NCI-H510A treated with DMSO at 0.1 percent for 48 hours (cell line): ENCODE measurements around the gene ZNF362.
A peak's percentile ranks its signal among the peaks of the same experiment; 100 is the strongest.

Experiments used
- DNase-seq: peaks from one replicate; lab custom pipeline; 2025; lab: John Stamatoyannopoulos, UW

Gene ZNF362

GRCh38 chr1:33327587-33328325 lies 71.5 kb downstream of the ZNF362 start:
- DNase-seq, result no peak

GRCh38 chr1:33328817-33329216 lies 72.5 kb downstream of the ZNF362 start:
- no peak for DNase-seq

- DNase-seq, result no peak
Observed at GRCh38 chr1:33329600-33330305, 73.5 kb downstream of the ZNF362 start.

- DNase-seq, result no peak
Observed at GRCh38 chr1:33330361-33330890, 74.1 kb downstream of the ZNF362 start.

- DNase-seq, result no peak
Observed at GRCh38 chr1:33330906-33331305, 74.6 kb downstream of the ZNF362 start.

DNA sequence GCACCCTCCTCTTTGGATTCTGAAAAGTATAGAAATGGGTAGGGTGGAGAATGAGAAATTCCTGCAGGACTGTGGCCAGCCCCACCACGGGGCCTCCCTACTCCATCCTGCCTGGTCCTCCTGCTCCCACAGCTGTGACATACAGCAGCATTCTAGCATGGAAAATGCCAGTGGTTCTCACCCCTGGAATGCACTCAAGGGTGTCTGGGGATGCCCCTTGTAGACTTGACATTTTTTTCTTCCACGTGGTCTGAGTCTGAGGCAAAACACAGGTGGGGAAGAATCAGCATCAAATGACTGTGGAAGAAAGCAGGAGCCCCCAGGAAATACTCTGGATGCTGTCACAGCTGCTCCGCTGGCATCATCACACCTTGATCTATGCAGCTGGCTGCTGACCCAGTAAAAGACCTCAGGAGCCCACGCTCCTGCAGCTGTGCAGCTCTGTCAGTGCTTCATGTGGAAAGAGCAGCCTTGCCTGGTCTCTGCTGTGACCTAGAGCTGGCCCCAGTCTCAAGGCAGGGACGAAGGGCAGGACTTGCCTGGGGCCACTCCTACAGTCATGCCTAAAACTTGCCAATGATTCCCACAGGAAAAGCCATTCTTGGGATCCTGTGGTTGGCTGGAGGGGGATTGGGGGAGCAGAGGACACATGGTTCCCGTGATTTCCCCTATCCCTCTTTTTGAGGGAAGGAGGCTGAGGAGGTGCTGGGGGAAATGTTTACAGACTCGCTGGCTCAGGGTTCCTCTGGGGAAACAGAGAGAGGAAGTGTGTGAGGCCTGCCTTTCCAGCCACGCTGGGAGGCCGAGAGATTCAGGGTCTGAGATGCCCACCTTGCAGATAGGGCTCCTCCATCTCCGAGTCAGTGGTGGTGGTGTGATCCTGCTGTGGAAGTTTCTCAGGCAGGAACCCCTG lies 75.4 kb downstream of the ZNF362 start:
- DNase-seq, result no peak

GRCh38 chr1:33332357-33332789 lies 76.1 kb downstream of the ZNF362 start:
- DNase-seq, result no peak

GRCh38 chr1:33332881-33333280 lies 76.6 kb downstream of the ZNF362 start:
- DNase-seq, result no peak

DNA sequence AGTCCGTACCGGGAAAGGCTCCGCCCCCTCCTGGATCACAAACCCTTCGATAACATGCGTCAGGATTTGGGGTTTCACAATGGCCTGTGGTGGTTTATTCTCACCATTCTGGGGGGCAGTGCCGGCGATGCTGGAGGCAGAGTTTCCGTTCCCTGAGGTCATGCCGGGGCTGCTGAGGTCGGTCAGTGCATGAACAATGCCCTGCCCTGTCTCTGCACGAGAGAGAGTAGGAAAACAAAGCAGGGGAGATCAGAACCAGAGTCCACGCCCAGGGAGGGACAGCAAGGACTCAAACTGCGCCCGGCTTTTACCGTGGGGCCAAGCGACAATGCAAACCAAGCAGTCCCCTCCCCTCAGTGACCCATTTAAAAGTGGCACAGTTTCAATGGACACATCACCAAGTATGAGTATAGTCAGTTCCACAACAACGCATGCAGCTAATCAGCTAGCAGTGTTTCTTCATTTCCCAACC lies 77.8 kb downstream of the ZNF362 start:
- DNase-seq, result no peak

- no peak for DNase-seq
Observed at GRCh38 chr1:33335020-33335419, 78.7 kb downstream of the ZNF362 start.

DNA sequence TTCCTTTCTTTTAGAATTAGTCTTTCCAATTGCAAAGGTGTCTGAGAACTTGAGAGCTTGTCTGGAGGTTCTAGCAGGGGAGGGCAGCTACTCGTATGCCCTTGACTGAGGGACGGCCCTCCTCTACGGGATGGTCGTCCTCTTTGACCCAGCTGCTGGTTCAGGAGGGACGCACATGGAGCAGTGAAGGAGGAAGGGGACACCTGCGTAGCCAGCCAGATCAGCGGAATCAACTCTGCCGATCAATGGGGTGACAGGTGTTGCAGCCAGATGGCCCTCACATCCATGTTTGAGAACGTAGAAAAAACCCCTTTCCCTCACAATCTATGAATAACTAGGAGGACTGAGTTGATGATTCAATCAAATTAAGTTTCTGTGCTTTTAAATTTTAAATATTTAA lies 80.3 kb downstream of the ZNF362 start:
- DNase-seq, result peak; percentile 58

DNA sequence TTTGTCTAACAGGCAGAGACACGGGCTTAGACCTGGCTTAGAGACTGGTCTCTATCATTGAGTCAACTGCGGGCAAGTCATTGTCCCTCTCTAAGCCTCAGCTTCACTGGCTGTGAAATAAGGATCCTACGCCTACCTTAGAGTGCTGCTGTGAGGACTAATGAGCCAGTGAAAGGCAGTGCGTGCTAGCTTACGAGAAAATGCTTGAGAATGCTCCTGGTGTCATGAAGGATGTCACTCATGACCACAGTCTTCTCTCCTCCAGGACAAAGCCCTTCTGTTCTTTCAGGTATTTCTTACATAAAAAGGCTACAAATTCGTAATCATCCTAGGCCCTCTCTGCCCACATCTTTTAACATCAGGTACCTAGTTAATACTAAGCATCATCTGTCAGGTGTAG lies 81.1 kb downstream of the ZNF362 start:
- DNase-seq, result no peak

- no peak for DNase-seq
Observed at GRCh38 chr1:33338048-33338439, 81.8 kb downstream of the ZNF362 start.

GRCh38 chr1:33338440-33339211 lies 82.3 kb downstream of the ZNF362 start:
- DNase-seq, result no peak

DNA sequence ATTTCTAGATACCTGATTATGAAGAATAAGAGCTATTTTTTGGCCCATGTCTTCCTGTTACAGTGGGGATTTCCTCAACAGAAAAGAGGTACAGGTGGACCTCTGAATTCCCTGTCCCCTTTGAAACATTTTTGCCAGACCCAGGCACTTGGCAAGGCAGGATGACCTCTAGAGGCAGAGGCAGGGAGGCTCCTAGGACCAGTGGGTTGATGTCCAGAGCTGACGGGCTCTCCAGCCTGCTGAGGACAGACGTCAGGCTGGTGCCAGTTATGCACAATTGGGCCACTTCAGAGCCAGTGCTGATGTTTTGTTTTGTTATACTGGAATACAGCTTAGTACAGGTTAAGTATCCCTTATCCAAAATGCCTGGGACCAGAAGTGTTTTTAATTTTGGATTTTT lies 83.1 kb downstream of the ZNF362 start:
- DNase-seq, result no peak

DNA sequence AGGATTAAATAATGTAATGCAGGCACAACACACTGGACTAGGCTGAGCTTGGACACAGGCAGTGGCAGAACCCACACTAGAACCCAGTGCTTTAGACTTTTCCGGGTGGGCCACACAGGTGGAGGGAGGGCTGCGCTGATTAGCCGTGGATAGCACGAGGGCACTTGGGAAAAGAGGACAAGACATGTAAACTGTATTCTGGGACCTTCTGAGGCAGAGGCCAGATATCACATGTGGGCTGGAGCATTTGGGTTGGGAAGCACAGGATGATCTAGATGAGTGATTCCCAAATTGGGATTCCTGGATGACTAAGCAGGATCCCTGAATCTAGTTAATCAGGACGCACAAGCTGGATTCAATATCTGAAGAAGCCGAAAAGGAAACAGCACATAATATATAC lies 84.9 kb downstream of the ZNF362 start:
- no peak for DNase-seq

GRCh38 chr1:33342041-33342723 lies 85.9 kb downstream of the ZNF362 start:
- peak; percentile 99 for DNase-seq

DNA sequence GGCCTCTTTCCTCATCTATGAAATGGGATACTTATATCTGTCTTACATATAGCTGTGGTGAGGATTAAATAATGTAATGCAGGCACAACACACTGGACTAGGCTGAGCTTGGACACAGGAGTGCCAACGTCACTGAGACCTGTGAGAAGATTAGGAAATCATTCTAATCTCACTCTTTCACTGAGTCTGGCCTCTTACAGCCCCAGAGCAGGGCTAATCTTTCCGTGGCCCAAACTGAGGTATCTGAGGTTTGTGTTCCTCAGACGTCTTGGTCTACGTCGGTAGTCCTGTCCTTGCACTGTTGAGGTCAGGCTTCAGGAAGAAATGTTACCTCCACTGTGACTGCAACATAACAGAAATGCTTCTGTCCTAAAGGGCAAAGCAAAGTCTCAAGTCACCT lies 87.2 kb downstream of the ZNF362 start:
- DNase-seq, result no peak

DNA sequence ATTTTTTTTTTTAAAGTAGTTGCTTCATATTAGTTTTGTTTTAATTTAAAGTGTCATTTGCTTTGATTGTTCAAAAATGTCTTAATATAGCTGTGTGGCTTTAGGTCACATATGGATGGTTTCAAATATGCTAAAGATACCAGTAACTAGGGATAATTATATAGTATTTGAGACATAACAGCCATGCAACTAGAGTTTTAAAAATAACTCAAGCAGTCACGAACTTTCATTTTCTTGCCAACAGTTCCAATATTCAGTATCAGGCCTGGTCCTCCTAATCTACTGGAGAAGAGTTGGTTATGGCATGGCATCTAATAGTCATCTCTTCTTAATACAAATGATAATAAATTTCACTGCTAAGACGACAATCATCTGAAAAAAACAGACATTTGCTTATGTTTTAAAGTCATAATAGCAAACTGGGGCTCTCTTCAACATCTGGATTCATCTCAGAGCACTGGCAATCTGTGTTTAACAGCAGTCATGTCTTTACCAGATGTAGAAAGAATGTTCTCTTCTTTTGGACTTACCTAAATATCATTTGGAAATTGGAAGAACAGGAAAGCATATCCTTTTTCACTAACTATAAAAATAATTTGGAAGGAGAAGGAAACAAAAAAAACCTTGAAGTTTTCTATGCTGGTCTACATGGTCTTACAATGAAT lies 88.7 kb downstream of the ZNF362 start:
- no peak for DNase-seq

- no peak for DNase-seq
Observed at GRCh38 chr1:33346533-33346926, 90.2 kb downstream of the ZNF362 start.
